SK-N-MC (cell line): ENCODE data around the gene FBXL13.

Experiments
- EZH2 ChIP-seq: fragments of 200-600 bp; sonication (generic); IDR thresholded peaks from one replicate; pipeline ENCODE4 v1.6.1; 2017; ENCODE audit warnings: antibody characterized with exemption
- FOXP2 ChIP-seq: optimal IDR thresholded peaks from 2 replicates; pipeline ENCODE3; 2011; ENCODE audit warnings: mild to moderate bottlenecking, moderate library complexity; ENCODE audit not compliant: insufficient read depth; ENCODE audit errors: extremely low read length, control extremely low read depth
- POLR2AphosphoS5 ChIP-seq: IDR thresholded peaks from 2 replicates; pipeline ENCODE4 v1.6.1; 2012; ENCODE audit warnings: mild to moderate bottlenecking, low read depth, low read length, borderline replicate concordance

DNA sequence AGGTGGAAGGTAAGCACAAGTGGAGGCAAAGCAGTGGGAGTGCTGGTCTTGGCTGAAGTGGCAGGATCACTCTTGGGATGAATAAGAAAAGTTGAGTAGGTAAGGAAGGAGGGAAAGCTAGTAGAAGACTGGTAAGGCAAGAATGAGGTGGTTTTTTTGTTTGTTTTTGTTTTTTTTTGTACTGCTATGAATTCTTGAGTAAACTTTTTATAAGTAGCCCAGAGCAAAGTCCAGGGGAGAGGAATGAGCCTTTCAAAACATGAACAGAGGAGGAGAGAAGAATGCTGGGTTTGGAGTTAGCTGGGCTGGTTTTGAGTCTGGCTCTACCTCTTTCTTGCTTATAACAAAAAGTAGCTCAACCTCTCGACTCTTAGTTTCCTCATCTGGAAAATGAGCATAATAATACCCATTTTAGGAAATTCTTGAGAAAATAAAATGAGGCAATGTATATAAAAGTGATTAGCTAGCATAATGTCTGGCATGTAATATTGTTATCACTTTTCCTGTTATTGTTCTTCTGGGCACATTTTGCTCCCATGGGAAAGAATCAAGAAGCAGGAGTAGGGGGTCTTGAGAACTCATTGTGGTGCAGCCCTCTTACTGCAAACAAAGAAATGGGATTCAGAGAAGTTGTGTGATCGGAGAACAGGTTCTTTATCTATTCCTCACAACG is 185.9 kb downstream of the FBXL13 start:
- no peak for TF ChIP-seq POLR2AphosphoS5
- TF ChIP-seq EZH2, result no peak
- TF ChIP-seq FOXP2, result no peak
